HepG2 (cell line): ENCODE results near the gene SNX30. TPM values are rescaled to one million over a fixed set of nuclear protein-coding genes. Genes with fewer than 3 reads are reported as not detected.

Experiments
- ATAC-seq: fragments of 200-7000 bp; cut with Tn5 transposase; 3 replicates; pipeline ENCODE4 v1.9.1; 2020; ENCODE audit warnings: mild to moderate bottlenecking, moderate library complexity
- BruUV-seq: library from RNA; stranded (reverse); fragments of 400-500 nt; replicated peaks from 2 replicates; lab custom pipeline; 2021; lab: Mats Ljungman, UMichigan
- CTCF ChIA-PET: fragments of 300-600 bp; formaldehyde crosslinking; extraction: SDS; loops from one replicate; lab custom pipeline; 2021; ENCODE audit warnings: low total read pairs, inconsistent platforms, low intra/inter-chr PET ratio; lab: Yijun Ruan, JAX
- POLR2A ChIA-PET: fragments of 350-600 bp; sonication (Branson Sonifier 250); formaldehyde crosslinking; loops from one replicate; lab custom pipeline; 2020; ENCODE audit warnings: antibody characterized with exemption, inconsistent platforms; lab: Yijun Ruan, JAX
- DNase-seq: peaks from one replicate; pipeline ENCODE4 v3.0.0-alpha.2; 2015; ENCODE audit warnings: low spot score
- FAIRE-seq: peaks from 3 replicates; lab custom pipeline; 2011; peaks lifted over from hg19 to GRCh38; lab: Jason Lieb, UNC
- H2AFZ ChIP-seq: one replicate; pipeline ENCODE4 v1.6.1; 2011; ENCODE audit warnings: low read length, inconsistent platforms
- H3K27ac ChIP-seq: fragments of 300-600 bp; 3 replicates; pipeline ENCODE4 v1.8.0; 2011; ENCODE audit warnings: mixed run types, mild to moderate bottlenecking, mixed read lengths, low read length, inconsistent platforms; ENCODE audit not compliant: insufficient read depth; ENCODE audit errors: extremely low read length
- H3K27me3 ChIP-seq, 2 experiments: fragments of 200-600 bp in 1 of 2; 2 replicates in 1 of 2; 3 replicates in 1 of 2; pipeline versions ENCODE4 v1.6.0 to v1.8.0; 2011; ENCODE audit warnings: low read length in 2 of 2, mild to moderate bottlenecking in 2 of 2, moderate library complexity in 2 of 2, inconsistent platforms in 1 of 2; ENCODE audit not compliant: insufficient read depth in 2 of 2, control insufficient read depth in 1 of 2
- H3K36me3 ChIP-seq, 2 experiments: fragments of 200-600 bp in 1 of 2; replicated peaks in 1 of 2; 2 replicates in 1 of 2; 3 replicates in 1 of 2; pipeline versions ENCODE4 v1.5.1 to v1.8.0; 2011; ENCODE audit warnings: low read length in 2 of 2, inconsistent platforms in 1 of 2; ENCODE audit not compliant: insufficient read depth in 2 of 2, control insufficient read depth in 1 of 2
- H3K4me1 ChIP-seq: 2 replicates; pipeline ENCODE4 v1.5.1; 2012; ENCODE audit warnings: low read length, inconsistent platforms; ENCODE audit not compliant: insufficient read depth
- H3K4me2 ChIP-seq: 2 replicates; pipeline ENCODE4 v1.6.0; 2011; ENCODE audit warnings: low read depth, low read length, inconsistent platforms
- H3K4me3 ChIP-seq, 3 experiments: fragments of 200-600 bp in 1 of 3; sonication (generic), shearing (Covaris generic) in 1 of 3; replicated peaks in 1 of 3; 2 replicates each; pipeline ENCODE4 v1.5.1; 2011 to 2016; ENCODE audit warnings: low read length in 3 of 3, inconsistent platforms in 2 of 3, low read depth in 2 of 3, mild to moderate bottlenecking in 2 of 3, control low read depth in 1 of 3, mixed read lengths in 1 of 3; ENCODE audit not compliant: insufficient read depth in 1 of 3
- H3K79me2 ChIP-seq: one replicate; pipeline ENCODE4 v1.6.1; 2011; ENCODE audit warnings: low read length, inconsistent platforms; ENCODE audit not compliant: insufficient read depth
- H3K9ac ChIP-seq: 2 replicates; pipeline ENCODE4 v1.6.0; 2011; ENCODE audit warnings: mild to moderate bottlenecking, low read depth, low read length, inconsistent platforms; ENCODE audit not compliant: insufficient read depth
- H3K9me3 ChIP-seq: 2 replicates; pipeline ENCODE4 v1.5.1; 2012; ENCODE audit warnings: mild to moderate bottlenecking, low read length
- H4K20me1 ChIP-seq: 2 replicates; pipeline ENCODE4 v1.6.0; 2011; ENCODE audit warnings: inconsistent platforms, mild to moderate bottlenecking, low read length, moderate library complexity; ENCODE audit not compliant: insufficient read depth
- ATF1 ChIP-seq: IDR thresholded peaks from 2 replicates; pipeline ENCODE4 v1.6.1; 2016; ENCODE audit warnings: mild to moderate bottlenecking, control low read depth
- KLF16 ChIP-seq, 2 experiments: sonication (generic) in 1 of 2; formaldehyde crosslinking in 1 of 2; IDR thresholded peaks; 2 replicates each; pipeline versions ENCODE4 v1.6.1 to v1.8.0; 2016 to 2023; ENCODE audit warnings: missing genetic modification reagents in 2 of 2, missing compliant biosample characterization in 1 of 2
- MEIS2 ChIP-seq: sonication (generic); formaldehyde crosslinking; IDR thresholded peaks from 2 replicates; pipeline ENCODE4 v1.9.0; 2021; ENCODE audit warnings: mild to moderate bottlenecking, missing genetic modification reagents
- NKX3-1 ChIP-seq: sonication (generic); formaldehyde crosslinking; IDR thresholded peaks from 2 replicates; pipeline ENCODE4 v1.5.0; 2020; ENCODE audit warnings: missing genetic modification reagents
- RXRB ChIP-seq: IDR thresholded peaks from 2 replicates; pipeline ENCODE4 v1.6.1; 2016; ENCODE audit warnings: borderline replicate concordance, missing genetic modification reagents, missing compliant biosample characterization
- SIX1 ChIP-seq: sonication (generic); formaldehyde crosslinking; IDR thresholded peaks from 2 replicates; pipeline ENCODE4 v1.4.0; 2020; ENCODE audit warnings: missing genetic modification reagents, borderline replicate concordance
- TAF1 ChIP-seq: sonication (generic); formaldehyde crosslinking; IDR thresholded peaks from 2 replicates; pipeline ENCODE4 v1.4.0; 2020; ENCODE audit warnings: missing genetic modification reagents
- TEAD3 ChIP-seq: optimal IDR thresholded peaks from 2 replicates; pipeline ENCODE3; 2016; ENCODE audit warnings: borderline replicate concordance
- ZNF180 ChIP-seq: sonication (generic); formaldehyde crosslinking; IDR thresholded peaks from 2 replicates; pipeline ENCODE4 v1.4.0; 2020; ENCODE audit warnings: low read depth, missing genetic modification reagents, borderline replicate concordance
- ZNF572 ChIP-seq: sonication (generic); formaldehyde crosslinking; IDR thresholded peaks from 2 replicates; pipeline ENCODE4 v1.5.1; 2020; ENCODE audit warnings: mild to moderate bottlenecking, missing genetic modification reagents
- ZNF607 ChIP-seq: sonication (generic); formaldehyde crosslinking; IDR thresholded peaks from 2 replicates; pipeline ENCODE4 v1.5.1; 2020; ENCODE audit warnings: missing genetic modification reagents, mild to moderate bottlenecking, borderline replicate concordance
- WGBS: methylation state at CpG from one replicate; pipeline ENCODE4 v1.1.6; 2017; ENCODE audit warnings: low lambda C conversion rate; 5-methylcytosine and 5-hydroxymethylcytosine counted together
- in situ Hi-C: cut with HindIII; loops from 2 replicates; pipeline ENCODE4 v1.10.0; 2017; ENCODE audit warnings: low pct_unique_long_range_greater_than_20kb; ENCODE audit not compliant: extremely low pct_ligation_motif_present
- intact Hi-C: fragments of 100-400 bp; cut with micrococcal nuclease; formaldehyde crosslinking; loops from one replicate; pipeline ENCODE4 v1.10.0; 2022; ENCODE audit not compliant: unreplicated experiment
- polyA plus RNA-seq, 8 experiments: library from polyadenylated mRNA; depleted of rRNA in 3 of 8; stranded (reverse) in 7 of 8; unstranded in 1 of 8; fragments of >200 nt; fragmentation: Illumina TruSeq in 4 of 8; extraction: Trizol in 4 of 8; gene quantifications; 2 replicates each; pipeline versions ENCODE4 v1.2.1 to v1.2.3, GENCODE V29; 2011 to 2016; ENCODE audit warnings: low read depth in 4 of 8, missing spikeins in 1 of 8, mixed read lengths in 1 of 8; ENCODE audit not compliant: insufficient read depth in 1 of 8
- total RNA-seq, 5 experiments: library from RNA; depleted of rRNA; stranded (reverse); fragments of >200 nt; fragmentation: Illumina TruSeq; extraction: Trizol; gene quantifications; 2 replicates each; pipeline ENCODE4 v1.2.3, GENCODE V29; 2016; ENCODE audit warnings: low read depth in 1 of 5
- TF ChIP-seq, protein P1 (sequence below): sonication (generic); formaldehyde crosslinking; IDR thresholded peaks from 2 replicates; pipeline ENCODE4 v1.4.0; 2020; ENCODE audit warnings: missing genetic modification reagents
- TF ChIP-seq, protein P2 (sequence below): sonication (generic); formaldehyde crosslinking; IDR thresholded peaks from 2 replicates; pipeline ENCODE4 v1.4.0; 2020; ENCODE audit warnings: missing genetic modification reagents, borderline replicate concordance

Gene SNX30
- total and polyA plus RNA-seq, 2 of the 13 experiments (the other 11 are each of a cell fraction or from before 2014, with no cell fraction given), result 4.4 to 12.4 TPM

DNA sequence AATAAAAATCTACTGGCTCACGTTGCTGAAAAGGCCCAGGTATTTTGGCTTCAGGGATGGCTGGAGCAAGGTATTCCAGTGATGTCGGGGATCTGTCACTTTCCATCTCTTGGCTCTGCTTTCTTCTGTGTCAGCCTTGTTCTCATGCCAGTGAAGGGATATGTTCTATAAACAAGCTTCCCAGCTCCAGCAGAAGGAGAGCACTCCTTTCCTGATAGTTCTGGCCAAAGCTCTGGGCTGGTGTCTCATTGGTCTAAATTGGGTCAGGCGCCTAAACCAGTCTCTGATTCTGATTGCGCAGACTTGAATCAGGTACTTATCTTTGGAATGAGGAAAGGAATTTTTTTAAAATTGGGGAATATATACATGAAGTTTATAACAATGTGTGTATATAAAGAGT is 5.1 kb downstream of the SNX30 start:
- peaks cover 38% of the 10 kb centered on the region for H3K79me2 ChIP-seq
- no peak overlapping the region for H3K4me3 ChIP-seq
- no peaks in the 10 kb centered on the region for H4K20me1 ChIP-seq
- BruUV-seq, result no TSS peak
- H3K27me3 ChIP-seq, result no peaks in the 10 kb centered on the region; a peak in 1 of 5 replicates
- no peaks in the 10 kb centered on the region for H3K9me3 ChIP-seq
- intact Hi-C loops, result no loop called here
- in situ Hi-C loops, result no loop called here
- no peak overlapping the region for H3K9ac ChIP-seq
- 92% methylated on average over 4 of the region's 4 CpGs for WGBS
- no peak overlapping the region for H3K27ac ChIP-seq
- POLR2A ChIA-PET, result no interaction called here
- no peak for TF ChIP-seq TAF1 (CRISPR knock-in tag)
- TF ChIP-seq KLF16 (CRISPR knock-in tag; IDR thresholded peaks at IDR 0.05), result no peak
- TF ChIP-seq, protein P1, sequence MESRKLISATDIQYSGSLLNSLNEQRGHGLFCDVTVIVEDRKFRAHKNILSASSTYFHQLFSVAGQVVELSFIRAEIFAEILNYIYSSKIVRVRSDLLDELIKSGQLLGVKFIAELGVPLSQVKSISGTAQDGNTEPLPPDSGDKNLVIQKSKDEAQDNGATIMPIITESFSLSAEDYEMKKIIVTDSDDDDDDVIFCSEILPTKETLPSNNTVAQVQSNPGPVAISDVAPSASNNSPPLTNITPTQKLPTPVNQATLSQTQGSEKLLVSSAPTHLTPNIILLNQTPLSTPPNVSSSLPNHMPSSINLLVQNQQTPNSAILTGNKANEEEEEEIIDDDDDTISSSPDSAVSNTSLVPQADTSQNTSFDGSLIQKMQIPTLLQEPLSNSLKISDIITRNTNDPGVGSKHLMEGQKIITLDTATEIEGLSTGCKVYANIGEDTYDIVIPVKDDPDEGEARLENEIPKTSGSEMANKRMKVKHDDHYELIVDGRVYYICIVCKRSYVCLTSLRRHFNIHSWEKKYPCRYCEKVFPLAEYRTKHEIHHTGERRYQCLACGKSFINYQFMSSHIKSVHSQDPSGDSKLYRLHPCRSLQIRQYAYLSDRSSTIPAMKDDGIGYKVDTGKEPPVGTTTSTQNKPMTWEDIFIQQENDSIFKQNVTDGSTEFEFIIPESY (CRISPR knock-in tag), result no peak
- TF ChIP-seq TEAD3, result no peak
- no peak for TF ChIP-seq ATF1 (CRISPR knock-in tag)
- TF ChIP-seq, protein P2, sequence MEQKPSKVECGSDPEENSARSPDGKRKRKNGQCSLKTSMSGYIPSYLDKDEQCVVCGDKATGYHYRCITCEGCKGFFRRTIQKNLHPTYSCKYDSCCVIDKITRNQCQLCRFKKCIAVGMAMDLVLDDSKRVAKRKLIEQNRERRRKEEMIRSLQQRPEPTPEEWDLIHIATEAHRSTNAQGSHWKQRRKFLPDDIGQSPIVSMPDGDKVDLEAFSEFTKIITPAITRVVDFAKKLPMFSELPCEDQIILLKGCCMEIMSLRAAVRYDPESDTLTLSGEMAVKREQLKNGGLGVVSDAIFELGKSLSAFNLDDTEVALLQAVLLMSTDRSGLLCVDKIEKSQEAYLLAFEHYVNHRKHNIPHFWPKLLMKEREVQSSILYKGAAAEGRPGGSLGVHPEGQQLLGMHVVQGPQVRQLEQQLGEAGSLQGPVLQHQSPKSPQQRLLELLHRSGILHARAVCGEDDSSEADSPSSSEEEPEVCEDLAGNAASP (CRISPR knock-in tag), result no peak
- no peak for TF ChIP-seq ZNF607 (CRISPR knock-in tag)
- TF ChIP-seq ZNF180 (CRISPR knock-in tag), result no peak
- no peak for TF ChIP-seq RXRB (CRISPR knock-in tag)
- no peak for TF ChIP-seq SIX1
- no peak for TF ChIP-seq MEIS2
- no peak for TF ChIP-seq ZNF572 (CRISPR knock-in tag)
- TF ChIP-seq NKX3-1 (CRISPR knock-in tag), result no peak
- no peak for ATAC-seq
- CTCF ChIA-PET, result no interaction called here
- no peak for DNase-seq
- no peaks in the 10 kb centered on the region for H3K36me3 ChIP-seq
- no peak for FAIRE-seq
- H2AFZ ChIP-seq, result no peak overlapping the region
- H3K4me2 ChIP-seq, result no peak overlapping the region
- peaks cover 41% of the 10 kb centered on the region for H3K4me1 ChIP-seq
